Endothelial cell of umbilical vein (primary cell): Measurements from ENCODE around the gene RBMS3. TPM values are rescaled to one million over a fixed set of nuclear protein-coding genes. Genes with fewer than 3 reads are reported as not detected.

Experiments
- BruUV-seq: library from RNA; stranded (reverse); fragments of 400-500 nt; replicated peaks from 2 replicates; lab custom pipeline; 2021; lab: Mats Ljungman, UMichigan
- CTCF ChIA-PET: fragments of 300-600, 350-600 bp; sonication (Branson Sonifier 250); formaldehyde crosslinking; loops from one replicate; lab custom pipeline; 2021; ENCODE audit warnings: antibody characterized with exemption, inconsistent platforms; lab: Charles Lee
- POLR2A ChIA-PET: fragments of 300-600, 350-600 bp; sonication (Branson Sonifier 250); formaldehyde crosslinking; loops from one replicate; lab custom pipeline; 2021; ENCODE audit warnings: antibody characterized with exemption, inconsistent platforms; lab: Charles Lee
- DNase-seq: peaks from one replicate; pipeline ENCODE4 v3.0.0-alpha.2; 2011; ENCODE audit warnings: low read depth, low spot score
- FAIRE-seq: peaks from 2 replicates; lab custom pipeline; 2011; peaks lifted over from hg19 to GRCh38; lab: Jason Lieb, UNC
- H2AFZ ChIP-seq: 2 replicates; pipeline ENCODE4 v1.6.0; 2012; ENCODE audit warnings: low read depth, low read length, control low read depth, inconsistent platforms
- H3K27ac ChIP-seq: 2 replicates; pipeline ENCODE4 v1.5.1; 2011; ENCODE audit warnings: low read depth, mild to moderate bottlenecking, control low read depth, low read length, moderate library complexity; ENCODE audit not compliant: insufficient read depth
- H3K27me3 ChIP-seq, 2 experiments: 2 replicates each; pipeline versions ENCODE4 v1.6.0 to v1.6.1; 2011; ENCODE audit warnings: low read length in 2 of 2, mixed read lengths in 1 of 2; ENCODE audit not compliant: control insufficient read depth in 2 of 2, insufficient read depth in 2 of 2
- H3K36me3 ChIP-seq, 2 experiments: 2 replicates in 1 of 2; 3 replicates in 1 of 2; pipeline ENCODE4 v1.5.1; 2011; ENCODE audit warnings: low read length in 2 of 2, mild to moderate bottlenecking in 1 of 2, moderate library complexity in 1 of 2; ENCODE audit not compliant: control insufficient read depth in 2 of 2, insufficient read depth in 2 of 2; ENCODE audit errors: extremely low read depth in 1 of 2
- H3K4me1 ChIP-seq: 3 replicates; pipeline ENCODE4 v1.5.1; 2011; ENCODE audit warnings: mild to moderate bottlenecking, low read length; ENCODE audit not compliant: control insufficient read depth, insufficient read depth; ENCODE audit errors: extremely low read depth
- H3K4me2 ChIP-seq: 2 replicates; pipeline ENCODE4 v1.6.1; 2011; ENCODE audit warnings: low read length, control low read depth, mixed read lengths; ENCODE audit not compliant: insufficient read depth
- H3K4me3 ChIP-seq, 3 experiments: fragments of 200-600 bp in 1 of 3; sonication (generic), shearing (Covaris generic) in 1 of 3; replicated peaks in 1 of 3; 2 replicates each; pipeline ENCODE4 v1.5.1; 2011 to 2016; ENCODE audit warnings: control low read depth in 3 of 3, low read length in 3 of 3, mild to moderate bottlenecking in 2 of 3, inconsistent platforms in 1 of 3, low read depth in 1 of 3, moderate library complexity in 1 of 3; ENCODE audit not compliant: insufficient read depth in 1 of 3
- H3K79me2 ChIP-seq: 2 replicates; pipeline ENCODE4 v1.6.0; 2012; ENCODE audit warnings: low read length, inconsistent platforms; ENCODE audit not compliant: control insufficient read depth, insufficient read depth
- H3K9ac ChIP-seq: replicated peaks from 2 replicates; pipeline ENCODE3; 2011; ENCODE audit warnings: low read length, control low read depth; ENCODE audit not compliant: insufficient read depth; ENCODE audit errors: extremely low read depth
- H3K9me1 ChIP-seq: replicated peaks from 3 replicates; pipeline ENCODE4 v1.6.0; 2011; ENCODE audit warnings: mild to moderate bottlenecking, low read length; ENCODE audit not compliant: control insufficient read depth, insufficient read depth; ENCODE audit errors: extremely low read depth
- H3K9me3 ChIP-seq: replicated peaks from 2 replicates; pipeline ENCODE4 v1.5.1; 2012; ENCODE audit warnings: low read length, inconsistent platforms; ENCODE audit not compliant: control insufficient read depth, insufficient read depth
- H4K20me1 ChIP-seq: replicated peaks from 2 replicates; pipeline ENCODE3; 2011; ENCODE audit warnings: mild to moderate bottlenecking, low read length; ENCODE audit not compliant: control insufficient read depth, insufficient read depth; ENCODE audit errors: extremely low read depth
- CTCF ChIP-seq, 2 donors: IDR thresholded peaks; 1 replicate in 1 of 2; 2 replicates in 1 of 2; pipeline ENCODE4 v1.5.1; 2011; ENCODE audit warnings: low read length in 2 of 2, mild to moderate bottlenecking in 2 of 2, moderate library complexity in 2 of 2, control low read depth in 1 of 2, inconsistent platforms in 1 of 2, low read depth in 1 of 2; ENCODE audit not compliant: insufficient read depth in 1 of 2; ENCODE audit errors: extremely low read depth in 1 of 2
- EZH2 ChIP-seq: IDR thresholded peaks from 2 replicates; pipeline ENCODE4 v1.6.1; 2012; ENCODE audit warnings: borderline replicate concordance, low read depth, mild to moderate bottlenecking, moderate library complexity, low read length, inconsistent platforms; ENCODE audit not compliant: severe bottlenecking
- FOS ChIP-seq: IDR thresholded peaks from 2 replicates; pipeline ENCODE4 v1.6.1; 2011; ENCODE audit warnings: mild to moderate bottlenecking, low read length, moderate library complexity, borderline replicate concordance; ENCODE audit not compliant: insufficient read depth
- GATA2 ChIP-seq: IDR thresholded peaks from 2 replicates; pipeline ENCODE4 v1.7.0; 2011; ENCODE audit warnings: low read depth, mild to moderate bottlenecking, moderate library complexity, mixed read lengths, low read length; ENCODE audit not compliant: insufficient read length, insufficient read depth
- JUN ChIP-seq: IDR thresholded peaks from 2 replicates; pipeline ENCODE4 v1.6.1; 2011; ENCODE audit warnings: borderline replicate concordance, low read depth; ENCODE audit not compliant: insufficient read length, insufficient read depth
- MAX ChIP-seq: IDR thresholded peaks from 2 replicates; pipeline ENCODE4 v1.6.1; 2011; ENCODE audit not compliant: insufficient read depth, insufficient read length
- MYC ChIP-seq: IDR thresholded peaks from one replicate; pipeline ENCODE4 v1.6.1; 2011; ENCODE audit warnings: mild to moderate bottlenecking, low read depth, low read length
- POLR2A ChIP-seq: IDR thresholded peaks from 2 replicates; pipeline ENCODE4 v1.6.1; 2012; ENCODE audit warnings: low read depth, mild to moderate bottlenecking, control low read depth, low read length
- POLR2AphosphoS5 ChIP-seq: IDR thresholded peaks from 2 replicates; pipeline ENCODE4 v1.6.1; 2012; ENCODE audit warnings: low read depth, mild to moderate bottlenecking, control low read depth, low read length, moderate library complexity; ENCODE audit not compliant: insufficient read depth
- dilution Hi-C: fragments of 300-500 bp; cut with MboI; formaldehyde crosslinking; loops from one replicate; pipeline ENCODE4 v1.15.0; 2019; ENCODE audit warnings: low sequenced_read_pairs; ENCODE audit not compliant: extremely low pct_ligation_motif_present
- intact Hi-C: fragments of 100-400 bp; cut with micrococcal nuclease; formaldehyde crosslinking; loops from one replicate; pipeline ENCODE4 v1.10.0; 2022
- polyA plus RNA-seq, 4 experiments: library from polyadenylated mRNA; depleted of rRNA in 3 of 4; stranded (reverse) in 3 of 4; unstranded in 1 of 4; fragments of >200 nt; gene quantifications; 2 replicates each; pipeline versions ENCODE4 v1.2.1 to v1.2.3, GENCODE V29; 2011 to 2012; ENCODE audit warnings: missing spikeins in 1 of 4
- total RNA-seq: library from RNA; stranded (reverse); gene quantifications from 2 replicates; pipeline ENCODE4 v1.2.3, GENCODE V29; 2021

RBMS3 gene
- total and polyA plus RNA-seq, 2 donors (not counting 3 experiments of a cell fraction or from before 2014, with no cell fraction given): 13.6 to 42.3 TPM

- H3K9me1 ChIP-seq: no peaks in the 10 kb centered on the region
- DNase-seq: peak; percentile 93
- H3K4me3 ChIP-seq: no peak overlapping the region
- no peaks in the 10 kb centered on the region for H3K79me2 ChIP-seq
- intact Hi-C loops (loop anchor here (1.0 to 5.0 kb wide), 7 partner anchors 12 to 609 kb away; no protein-coding TSS in a partner anchor), dilution Hi-C loops (no loop called here)
- H3K27ac ChIP-seq: peak overlapping the region; percentile 64
- peak; percentile 82 for FAIRE-seq
- ChIA-PET POLR2A (interaction anchor here (0.6 to 1.4 kb wide), 2 partner anchors 231 to 244 kb away, joined by 3 to 5 read pairs; partner anchors contain the start of gene RBMS3), CTCF (interaction anchor here (0.7 to 2.0 kb wide), 10 partner anchors 10 to 609 kb away, joined by 3 to 9 read pairs (median 4); no protein-coding TSS in a partner anchor)
- TSS peak; percentile 58 for BruUV-seq
- TF ChIP-seq GATA2 (peak; percentile 40), JUN (peak; percentile 31), POLR2A (peak; percentile 48), MAX (no peak), POLR2AphosphoS5 (no peak), MYC (no peak), EZH2 (no peak), CTCF (IDR thresholded peaks at IDR 0.05; ENCODE audit: extremely low read depth in 1 of 2, insufficient read depth in 1 of 2, low read depth in 1 of 2, low read length in 2 of 2) (no peak), FOS (peak; percentile 27)
- no peak overlapping the region for H2AFZ ChIP-seq
- peak overlapping the region; percentile 48 for H3K9ac ChIP-seq
- peak overlapping the region; percentile 58 for H3K4me2 ChIP-seq
- no peaks in the 10 kb centered on the region for H3K27me3 ChIP-seq
- H3K4me1 ChIP-seq: peaks cover 25% of the 10 kb centered on the region
- no peaks in the 10 kb centered on the region for H3K36me3 ChIP-seq
- no peaks in the 10 kb centered on the region for H3K9me3 ChIP-seq
- H4K20me1 ChIP-seq: no peaks in the 10 kb centered on the region
These were observed 244.5 kb downstream of the RBMS3 start for GRCh38 chr3:29525254-29525881.
